Peyer's patch (tissue), 4 donors: Measurements from ENCODE around the gene MIPEP.

Source experiments
- CTCF ChIP-seq, 6 experiments: fragments of 450-650 bp in 4 of 6; fragments of 200-600 bp in 2 of 6; sonication (generic) in 1 of 6; IDR thresholded peaks; one replicate each; pipeline ENCODE4 v1.5.1; 2017 to 2019; ENCODE audit warnings: antibody characterized with exemption in 6 of 6, mild to moderate bottlenecking in 3 of 6, moderate library complexity in 1 of 6
- POLR2A ChIP-seq, 2 donors: fragments of 450-650 bp; IDR thresholded peaks; one replicate each; pipeline ENCODE4 v1.5.1; 2017; ENCODE audit warnings: antibody characterized with exemption in 2 of 2, mild to moderate bottlenecking in 2 of 2, moderate library complexity in 2 of 2

GRCh38 chr13:23751195-23751594, 138.0 kb downstream of the MIPEP start:
- TF ChIP-seq POLR2A (IDR thresholded peaks at IDR 0.05) (no peak), CTCF (IDR thresholded peaks at IDR 0.05) (no peak)
